RWPE2 (cell line): ENCODE measurements around the gene PEX10.

Experiments
- ATAC-seq: fragments of 200-7000 bp; cut with Tn5 transposase; 3 replicates; pipeline ENCODE4 v1.9.1; 2021; ENCODE audit warnings: low read depth
- DNase-seq: peaks from one replicate; pipeline ENCODE4 v3.0.0-alpha.2; 2020; ENCODE audit warnings: low spot score
- H3K27ac ChIP-seq: fragments of 450-650 bp; 2 replicates; pipeline ENCODE4 v1.5.1; 2017; ENCODE audit warnings: mild to moderate bottlenecking; ENCODE audit not compliant: poor library complexity, severe bottlenecking
- H3K27me3 ChIP-seq: fragments of 250-450 bp; sonication (Bioruptor Pico); 2 replicates; pipeline ENCODE4 v1.5.1; 2021; ENCODE audit warnings: mild to moderate bottlenecking, moderate library complexity; ENCODE audit not compliant: insufficient read depth, poor library complexity, severe bottlenecking
- H3K36me3 ChIP-seq: fragments of 250-450 bp; sonication (Bioruptor Pico); 2 replicates; pipeline ENCODE4 v1.5.1; 2020; ENCODE audit warnings: low read depth, mild to moderate bottlenecking, moderate library complexity
- H3K4me1 ChIP-seq: fragments of 250-450 bp; sonication (Bioruptor Pico); 2 replicates; pipeline ENCODE4 v1.5.1; 2021; ENCODE audit warnings: mild to moderate bottlenecking, moderate library complexity; ENCODE audit not compliant: insufficient read depth, poor library complexity, severe bottlenecking
- H3K4me3 ChIP-seq: fragments of 250-450 bp; sonication (Bioruptor Pico); 2 replicates; pipeline ENCODE4 v1.5.1; 2021; ENCODE audit warnings: mild to moderate bottlenecking, moderate library complexity; ENCODE audit not compliant: severe bottlenecking
- H3K9me3 ChIP-seq: fragments of 250-450 bp; sonication (Bioruptor Pico); 2 replicates; pipeline ENCODE4 v1.5.1; 2021; ENCODE audit warnings: mild to moderate bottlenecking, moderate library complexity; ENCODE audit not compliant: severe bottlenecking
- CTCF ChIP-seq: fragments of 450-650 bp; IDR thresholded peaks from one replicate; pipeline ENCODE4 v1.5.1; 2017; ENCODE audit warnings: mild to moderate bottlenecking, moderate library complexity; ENCODE audit not compliant: poor library complexity, severe bottlenecking

Gene PEX10

GRCh38 chr1:2400950-2401649 lies 11.3 kb downstream of the PEX10 start:
- H3K36me3 ChIP-seq = peaks cover 93% of the 10 kb centered on the region
- no peak for TF ChIP-seq CTCF
- ATAC-seq = no peak
- DNase-seq = peak; percentile 48
- H3K27ac ChIP-seq = no peak overlapping the region
- peaks cover 10% of the 10 kb centered on the region for H3K4me1 ChIP-seq
- no peaks in the 10 kb centered on the region for H3K9me3 ChIP-seq
- no peak overlapping the region for H3K4me3 ChIP-seq
- H3K27me3 ChIP-seq = no peaks in the 10 kb centered on the region

GRCh38 chr1:2400576-2400909 lies 11.8 kb downstream of the PEX10 start:
- Histone ChIP-seq H3K27ac (no peak overlapping the region), H3K4me3 (no peak overlapping the region), H3K36me3 (peaks cover 94% of the 10 kb centered on the region), H3K4me1 (peaks cover 10% of the 10 kb centered on the region), H3K27me3 (no peaks in the 10 kb centered on the region), H3K9me3 (no peaks in the 10 kb centered on the region)
- ATAC-seq (no peak), DNase-seq (no peak)
- no peak for TF ChIP-seq CTCF

- Histone ChIP-seq H3K36me3 (peaks cover 93% of the 10 kb centered on the region), H3K4me3 (no peak overlapping the region), H3K4me1 (peaks cover 8% of the 10 kb centered on the region), H3K9me3 (no peaks in the 10 kb centered on the region), H3K27ac (no peak overlapping the region), H3K27me3 (no peaks in the 10 kb centered on the region)
- peak; percentile 57 for DNase-seq
- ATAC-seq = no peak
- TF ChIP-seq CTCF = no peak
These were observed 12.3 kb downstream of the PEX10 start for GRCh38 chr1:2399890-2400575.

GRCh38 chr1:2398871-2399270 lies 13.5 kb downstream of the PEX10 start:
- Histone ChIP-seq H3K27ac (no peak overlapping the region), H3K4me1 (no peaks in the 10 kb centered on the region), H3K4me3 (no peak overlapping the region), H3K9me3 (no peaks in the 10 kb centered on the region), H3K27me3 (no peaks in the 10 kb centered on the region), H3K36me3 (peaks cover 90% of the 10 kb centered on the region)
- DNase-seq (no peak), ATAC-seq (no peak)
- TF ChIP-seq CTCF = no peak
